ENCODE results near the gene C1orf21. TPM values are rescaled to one million over a fixed set of nuclear protein-coding genes. Genes with fewer than 3 reads are reported as not detected.

Gene C1orf21
- polyA plus RNA-seq, 3 donors from 2014 or later = 119 to 149 (median 130) TPM

DNA sequence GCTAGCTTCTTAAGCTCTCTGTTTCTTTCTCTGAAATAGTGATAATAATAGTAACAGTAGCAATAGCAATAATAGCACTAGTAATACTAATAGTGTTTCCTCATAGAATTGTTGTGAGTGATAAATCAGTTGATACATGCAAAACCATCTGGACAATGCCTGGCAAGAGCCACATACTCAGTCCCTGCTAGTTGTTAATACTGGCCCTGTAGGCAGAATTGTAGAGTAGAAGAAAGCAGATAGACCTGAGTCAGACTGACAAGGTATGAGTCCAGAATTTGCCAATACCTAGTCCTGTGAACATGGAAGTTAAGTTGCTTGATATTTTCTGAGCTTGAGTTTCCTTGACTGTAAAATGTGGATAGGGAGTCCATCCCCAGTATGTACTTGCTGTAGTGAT lies 171.9 kb downstream of the C1orf21 start:
- H3K9me3 Mint-ChIP-seq = no peaks in the 10 kb centered on the region

DNA sequence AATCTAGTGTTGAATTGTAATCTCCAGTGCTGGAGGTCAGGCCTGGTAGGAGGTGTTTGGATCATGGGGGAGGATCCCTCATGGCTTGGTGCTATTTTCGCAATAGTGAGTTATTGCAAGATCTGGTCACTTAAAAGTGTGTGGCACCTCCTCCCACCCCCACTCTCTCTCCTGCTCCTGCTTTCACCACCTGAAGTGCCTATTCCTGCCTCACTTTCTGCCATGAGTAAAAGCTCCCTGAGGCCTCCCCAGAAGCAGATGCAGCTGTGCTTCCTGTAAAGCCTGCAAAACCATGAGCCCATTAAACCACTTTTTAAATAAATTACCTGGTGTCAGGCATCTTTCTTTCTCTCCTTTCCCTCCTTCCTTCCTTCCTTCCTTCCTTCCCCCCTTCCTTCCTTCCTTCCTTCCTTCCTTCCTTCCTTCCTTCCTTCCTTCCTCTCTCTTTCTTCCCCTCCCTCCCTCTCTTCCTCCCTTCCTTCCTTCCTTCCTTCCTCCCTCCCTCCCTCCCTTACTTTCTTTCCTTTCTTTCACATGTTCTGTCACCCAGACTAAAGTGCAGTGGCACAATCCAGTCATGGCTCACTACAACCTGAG lies 172.4 kb downstream of the C1orf21 start:
- Mint-ChIP-seq H3K36me3 (no peaks in the 10 kb centered on the region), H3K9me3 (no peaks in the 10 kb centered on the region), H3K4me1 (peaks cover 82 to 92% of the 10 kb centered on the region in 2 donors), H3K27me3 (ENCODE audit: low read depth in 3 of 3) (peaks cover 0 to 2% (median 0%) of the 10 kb centered on the region in 3 donors), H3K27ac (peak overlapping the region in 5 of 6 donors; percentile 12 to 70 (median 43)), H3K4me3 (no peak overlapping the region)
- no peak for DNase-seq

More for the DNA sequence above, 171.9 kb downstream of the C1orf21 start:
- Mint-ChIP-seq H3K36me3 (peaks cover 0 to 1% (median 0%) of the 10 kb centered on the region in 3 donors), H3K27ac (peak overlapping the region; percentile 12 to 70 (median 34)), H3K4me1 (peaks cover 84 to 95% of the 10 kb centered on the region in 2 donors), H3K4me3 (no peak overlapping the region), H3K27me3 (ENCODE audit: low read depth in 3 of 3) (peaks cover 0 to 2% (median 0%) of the 10 kb centered on the region in 3 donors)
- DNase-seq = no peak

DNA sequence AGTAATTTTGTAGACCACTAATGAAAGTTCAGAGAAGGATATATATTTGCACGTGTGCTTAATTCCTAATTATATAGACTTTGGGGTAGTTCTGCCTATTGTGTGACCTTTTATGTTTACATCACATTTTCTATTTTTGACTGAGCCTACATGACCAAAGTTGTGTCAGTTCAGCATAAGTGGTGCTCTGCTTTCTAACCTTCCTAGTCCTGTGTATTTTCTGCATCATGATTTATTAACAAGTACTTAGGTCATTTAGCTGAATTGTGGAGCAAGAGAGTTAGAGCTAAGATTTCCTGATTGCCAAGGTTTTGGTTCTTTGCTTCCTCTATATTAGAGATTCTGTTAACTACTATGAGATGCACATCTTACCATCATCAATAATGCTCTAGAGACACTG lies 176.0 kb downstream of the C1orf21 start:
- Mint-ChIP-seq H3K27me3 (ENCODE audit: low read depth in 3 of 3) (peaks cover 0 to 3% (median 2%) of the 10 kb centered on the region in 3 donors), H3K4me1 (peaks cover 76 to 93% of the 10 kb centered on the region in 2 donors), H3K9me3 (no peaks in the 10 kb centered on the region), H3K27ac (peak overlapping the region in 3 of 6 donors; percentile 1 to 18 (median 8)), H3K4me3 (no peak overlapping the region), H3K36me3 (no peaks in the 10 kb centered on the region)
- DNase-seq = no peak

DNA sequence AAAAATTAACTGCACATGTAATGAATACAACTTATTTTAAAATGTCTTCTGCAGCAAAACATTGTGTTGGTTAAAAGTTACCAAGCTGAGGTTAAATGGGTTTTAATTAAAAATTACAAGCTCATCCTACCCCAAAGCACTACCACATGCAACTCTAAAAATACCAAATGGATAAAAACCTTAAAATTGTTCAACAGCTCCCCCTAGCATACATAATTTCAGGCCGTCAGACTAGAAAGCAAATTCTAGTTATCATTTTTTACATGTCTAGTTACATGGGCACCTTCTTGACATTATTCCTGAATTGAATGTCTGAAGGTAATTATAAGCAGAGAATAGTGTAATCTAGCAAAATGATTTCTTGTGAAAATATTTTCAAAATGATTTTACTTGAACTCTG lies 176.5 kb downstream of the C1orf21 start:
- Mint-ChIP-seq H3K9me3 (no peaks in the 10 kb centered on the region), H3K4me3 (no peak overlapping the region), H3K27ac (peak overlapping the region in 3 of 6 donors; percentile 1 to 18 (median 8)), H3K27me3 (ENCODE audit: low read depth in 3 of 3) (peaks cover 0 to 3% (median 2%) of the 10 kb centered on the region in 3 donors), H3K36me3 (no peaks in the 10 kb centered on the region), H3K4me1 (peaks cover 76 to 93% of the 10 kb centered on the region in 2 donors)
- peak in 1 of 3 donors; percentile 7 for DNase-seq

DNA sequence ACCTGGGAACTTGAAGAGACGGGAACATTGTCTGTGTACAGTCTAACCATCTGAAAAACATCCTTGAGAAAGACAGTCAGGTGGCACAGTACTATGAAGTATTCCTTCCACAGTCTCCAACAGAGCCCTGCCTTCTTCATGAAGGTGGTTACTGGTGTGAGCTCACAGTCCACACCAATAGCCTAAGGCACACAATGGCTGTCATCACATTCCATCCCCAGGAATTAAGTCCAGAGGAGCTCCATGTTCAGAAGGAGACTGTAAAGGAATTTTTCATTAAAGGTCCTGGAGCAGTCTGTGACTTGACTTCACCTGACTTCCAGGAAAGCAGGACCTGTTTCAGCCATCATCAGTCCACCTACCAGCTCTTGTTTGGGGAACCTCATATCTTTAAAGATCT lies 180.2 kb downstream of the C1orf21 start:
- H3K4me3 Mint-ChIP-seq = no peak overlapping the region
- H3K27ac Mint-ChIP-seq = peak overlapping the region in 3 of 6 donors; percentile 41 to 67 (median 63)
- H3K36me3 Mint-ChIP-seq = peaks cover 0 to 5% (median 1%) of the 10 kb centered on the region in 3 donors
- H3K4me1 Mint-ChIP-seq = peaks cover 65 to 90% of the 10 kb centered on the region in 2 donors
- no peak for DNase-seq
- no peaks in the 10 kb centered on the region for H3K9me3 Mint-ChIP-seq
- peaks cover 0 to 3% (median 0%) of the 10 kb centered on the region in 3 donors for H3K27me3 Mint-ChIP-seq (ENCODE audit: low read depth in 3 of 3)

DNA sequence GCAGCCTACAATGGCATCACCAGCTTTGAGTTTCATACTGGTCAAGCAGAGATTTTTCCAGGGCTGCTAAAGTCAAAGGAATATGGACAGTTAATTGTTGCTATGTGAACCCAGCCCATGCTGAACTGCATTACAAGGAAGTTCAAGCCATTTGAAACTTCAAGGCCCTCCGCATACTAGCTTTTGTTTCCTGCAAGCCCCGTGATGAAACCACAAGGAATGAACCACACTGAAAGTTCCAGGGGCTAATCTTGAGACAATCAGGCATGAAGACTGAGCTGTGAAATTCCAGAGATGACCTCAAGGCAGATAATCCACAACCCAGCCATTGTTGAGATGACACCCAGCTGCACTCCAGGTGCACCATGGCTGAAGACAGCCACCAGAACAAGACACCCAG lies 180.8 kb downstream of the C1orf21 start:
- peak overlapping the region in 5 of 6 donors; percentile 9 to 67 (median 59) for H3K27ac Mint-ChIP-seq
- peaks cover 0 to 5% (median 4%) of the 10 kb centered on the region in 3 donors for H3K36me3 Mint-ChIP-seq
- H3K4me1 Mint-ChIP-seq = peaks cover 63 to 88% of the 10 kb centered on the region in 2 donors
- H3K27me3 Mint-ChIP-seq (ENCODE audit: low read depth in 3 of 3) = peaks cover 0 to 3% (median 0%) of the 10 kb centered on the region in 3 donors
- H3K9me3 Mint-ChIP-seq = no peaks in the 10 kb centered on the region
- no peak for DNase-seq
- H3K4me3 Mint-ChIP-seq = peak overlapping the region in 4 of 5 donors; percentile 3 to 49 (median 32)

DNA sequence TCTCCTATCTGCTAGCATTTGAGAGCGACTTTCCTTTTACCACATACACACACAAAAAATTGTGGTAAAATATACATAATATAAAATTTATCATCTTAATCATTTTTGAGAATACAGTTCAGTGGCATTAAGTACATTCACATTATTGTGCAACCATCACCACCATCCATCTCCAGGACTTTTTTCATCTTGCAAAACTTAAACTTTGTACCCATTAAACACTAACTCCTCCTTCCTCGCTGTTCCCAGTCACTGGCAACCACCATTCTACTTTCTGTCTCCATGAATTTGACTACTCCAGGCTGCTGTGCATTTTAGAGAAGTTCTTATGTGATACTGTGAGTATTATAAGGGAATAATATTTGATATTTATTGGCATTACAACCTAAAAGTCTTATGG lies 181.3 kb downstream of the C1orf21 start:
- Mint-ChIP-seq H3K27ac (peak overlapping the region in 5 of 6 donors; percentile 9 to 67 (median 59)), H3K36me3 (peaks cover 0 to 5% (median 4%) of the 10 kb centered on the region in 3 donors), H3K4me3 (peak overlapping the region in 4 of 5 donors; percentile 3 to 49 (median 32)), H3K27me3 (ENCODE audit: low read depth in 3 of 3) (peaks cover 0 to 3% (median 0%) of the 10 kb centered on the region in 3 donors), H3K9me3 (no peaks in the 10 kb centered on the region), H3K4me1 (peaks cover 58 to 83% of the 10 kb centered on the region in 2 donors)
- no peak for DNase-seq

DNA sequence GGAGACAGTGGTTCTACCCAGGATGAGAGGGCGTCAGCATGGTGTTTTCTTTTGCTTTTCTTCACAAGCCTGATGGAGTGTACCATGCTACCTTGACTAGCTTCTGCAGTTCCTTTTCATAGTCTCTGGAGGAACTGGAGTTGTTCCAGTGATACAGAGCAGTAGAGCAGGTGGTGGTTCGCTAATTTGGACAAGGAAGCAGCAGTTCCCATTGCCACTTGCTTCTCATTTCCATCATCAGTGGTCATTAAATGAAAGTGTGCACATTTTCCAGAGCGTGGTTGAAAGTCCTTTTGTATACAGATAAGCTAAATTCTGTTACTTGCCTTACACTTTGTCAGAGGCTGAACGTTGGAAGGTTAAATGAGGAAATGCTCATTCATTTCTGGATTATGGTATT lies 182.3 kb downstream of the C1orf21 start:
- peaks cover 0 to 5% (median 4%) of the 10 kb centered on the region in 3 donors for H3K36me3 Mint-ChIP-seq
- H3K4me3 Mint-ChIP-seq = no peak overlapping the region
- peaks cover 0 to 3% (median 0%) of the 10 kb centered on the region in 3 donors for H3K27me3 Mint-ChIP-seq (ENCODE audit: low read depth in 3 of 3)
- H3K9me3 Mint-ChIP-seq = no peaks in the 10 kb centered on the region
- DNase-seq = no peak
- H3K27ac Mint-ChIP-seq = peak overlapping the region in 3 of 6 donors; percentile 54 to 68 (median 67)
- peaks cover 50 to 75% of the 10 kb centered on the region in 2 donors for H3K4me1 Mint-ChIP-seq

DNA sequence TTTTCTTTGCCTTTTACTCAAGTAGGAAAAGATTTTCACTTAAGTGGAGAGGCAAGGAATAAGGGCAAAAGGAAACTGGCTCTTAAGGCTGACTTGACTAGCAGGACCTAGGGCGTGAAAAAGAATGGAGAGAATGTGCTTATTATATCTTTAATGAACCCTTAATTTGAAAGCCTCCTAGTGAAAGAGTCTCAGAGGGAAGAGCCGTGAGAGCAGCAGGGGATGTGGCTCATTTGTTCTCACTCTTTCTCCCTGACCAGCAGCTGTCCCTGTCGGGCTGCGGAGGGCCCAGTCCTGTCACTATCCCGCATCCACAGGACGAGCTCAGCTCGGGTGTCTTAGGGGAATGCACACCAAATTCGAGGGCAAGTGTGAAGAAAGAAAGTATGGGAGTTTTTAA lies 187.8 kb downstream of the C1orf21 start:
- Mint-ChIP-seq H3K36me3 (peaks cover 0 to 7% (median 3%) of the 10 kb centered on the region in 3 donors), H3K27me3 (ENCODE audit: low read depth in 3 of 3) (peaks cover 0 to 3% (median 2%) of the 10 kb centered on the region in 3 donors), H3K4me3 (no peak overlapping the region), H3K4me1 (peaks cover 28 to 52% of the 10 kb centered on the region in 2 donors), H3K27ac (peak overlapping the region in 2 of 6 donors; percentile 4 to 5), H3K9me3 (no peaks in the 10 kb centered on the region)
- DNase-seq = no peak

DNA sequence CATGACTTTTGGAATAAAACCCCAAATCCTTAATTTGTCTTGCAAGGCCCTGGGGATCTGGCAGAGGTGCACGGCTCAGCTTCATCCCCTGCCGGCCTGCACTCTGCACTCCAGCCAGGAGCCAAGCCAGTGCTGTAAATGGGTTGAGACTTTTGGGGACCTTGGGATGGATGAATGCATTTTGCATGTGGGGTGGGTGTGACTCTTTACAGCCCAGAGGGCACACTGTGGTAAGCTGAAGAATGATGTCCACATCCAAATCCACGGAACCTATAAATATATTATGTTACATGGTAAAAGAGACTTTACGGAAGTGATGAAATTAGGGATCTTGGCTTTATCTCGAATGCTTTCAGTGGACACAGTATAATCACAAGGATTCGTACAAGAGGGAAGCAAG lies 190.0 kb downstream of the C1orf21 start:
- no peak overlapping the region for H3K4me3 Mint-ChIP-seq
- DNase-seq = no peak
- peak overlapping the region in 3 of 6 donors; percentile 21 to 43 (median 32) for H3K27ac Mint-ChIP-seq
- peaks cover 2 to 3% (median 2%) of the 10 kb centered on the region in 3 donors for H3K27me3 Mint-ChIP-seq (ENCODE audit: low read depth in 3 of 3)
- peaks cover 10 to 15% (median 10%) of the 10 kb centered on the region in 3 donors for H3K36me3 Mint-ChIP-seq
- peaks cover 32 to 51% of the 10 kb centered on the region in 2 donors for H3K4me1 Mint-ChIP-seq
- peaks cover 0 to 7% (median 3%) of the 10 kb centered on the region in 6 donors for H3K9me3 Mint-ChIP-seq

DNA sequence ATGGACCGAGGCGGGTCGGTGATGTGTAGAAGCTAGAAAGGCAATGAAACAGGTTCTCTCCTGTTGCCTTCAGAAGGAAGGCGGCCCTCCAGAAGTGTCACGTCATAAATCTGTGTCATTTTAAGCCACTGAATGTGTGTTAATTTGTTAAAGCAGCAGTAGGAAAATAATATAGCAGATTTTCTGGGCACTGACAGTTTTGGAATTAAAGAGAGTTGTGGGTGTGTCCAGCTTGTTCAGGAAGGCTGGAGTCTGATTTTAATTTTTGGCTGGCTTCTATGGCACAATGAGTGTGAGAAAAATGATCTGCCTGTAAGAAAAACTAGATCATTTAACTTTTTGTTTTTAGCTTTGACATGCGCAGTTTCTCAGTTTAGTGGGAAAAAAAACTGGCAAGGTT lies 190.5 kb downstream of the C1orf21 start:
- H3K36me3 Mint-ChIP-seq = peaks cover 10 to 13% (median 11%) of the 10 kb centered on the region in 3 donors
- peaks cover 0 to 7% (median 3%) of the 10 kb centered on the region in 6 donors for H3K9me3 Mint-ChIP-seq
- H3K27me3 Mint-ChIP-seq (ENCODE audit: low read depth in 3 of 3) = peaks cover 2 to 3% (median 2%) of the 10 kb centered on the region in 3 donors
- no peak overlapping the region for H3K4me3 Mint-ChIP-seq
- no peak for DNase-seq
- H3K4me1 Mint-ChIP-seq = peaks cover 34 to 51% of the 10 kb centered on the region in 2 donors
- peak overlapping the region in 2 of 6 donors; percentile 21 to 32 for H3K27ac Mint-ChIP-seq

DNA sequence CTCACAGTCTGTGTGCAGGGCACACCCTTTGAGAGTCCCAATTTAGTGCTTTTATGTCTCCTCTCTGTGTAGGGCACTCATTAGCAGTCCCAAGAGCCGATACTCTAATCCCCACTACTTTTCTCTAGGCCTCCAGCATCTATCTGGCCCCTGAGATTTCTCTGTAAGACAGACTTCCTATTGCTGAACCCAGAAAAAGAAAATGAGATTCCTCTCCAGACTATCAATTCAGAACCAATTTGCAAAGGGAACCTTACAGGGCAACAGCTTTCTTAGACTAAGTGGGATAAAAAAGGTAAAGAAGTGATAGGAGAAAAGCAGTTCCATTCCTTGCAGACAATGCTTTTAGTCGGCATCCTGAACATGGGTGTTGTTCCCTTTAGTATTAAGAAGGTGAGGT lies 195.6 kb downstream of the C1orf21 start:
- H3K36me3 Mint-ChIP-seq = peaks cover 7 to 13% (median 8%) of the 10 kb centered on the region in 3 donors
- peak overlapping the region in 2 of 6 donors; percentile 17 to 81 for H3K27ac Mint-ChIP-seq
- H3K9me3 Mint-ChIP-seq = peaks cover 0 to 7% (median 3%) of the 10 kb centered on the region in 6 donors
- H3K4me3 Mint-ChIP-seq = no peak overlapping the region
- peaks cover 46 to 71% of the 10 kb centered on the region in 2 donors for H3K4me1 Mint-ChIP-seq
- peaks cover 2 to 5% (median 3%) of the 10 kb centered on the region in 3 donors for H3K27me3 Mint-ChIP-seq (ENCODE audit: low read depth in 3 of 3)
- DNase-seq = no peak

DNA sequence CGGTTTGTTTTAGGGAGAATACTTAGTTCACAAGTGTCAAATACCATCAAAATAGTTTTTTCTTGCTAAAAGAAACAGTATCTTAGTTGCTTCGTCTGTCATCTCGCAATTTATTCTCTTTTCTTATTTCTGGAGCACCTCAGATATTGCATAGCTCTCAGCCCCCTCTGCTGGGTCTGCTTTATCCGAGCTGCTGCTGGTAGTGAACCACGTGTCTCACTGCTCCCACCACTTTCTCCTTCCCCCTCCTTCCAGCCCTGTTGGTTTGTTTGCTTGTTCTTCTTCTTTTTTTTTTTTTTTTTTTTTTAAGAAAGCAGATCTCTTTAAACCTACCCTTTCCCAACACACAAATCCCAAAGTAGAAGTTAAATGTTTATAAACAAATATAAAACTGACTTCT lies 197.0 kb downstream of the C1orf21 start:
- peaks cover 7 to 13% (median 8%) of the 10 kb centered on the region in 3 donors for H3K36me3 Mint-ChIP-seq
- DNase-seq = no peak
- peaks cover 0 to 7% (median 3%) of the 10 kb centered on the region in 6 donors for H3K9me3 Mint-ChIP-seq
- peaks cover 2 to 5% (median 3%) of the 10 kb centered on the region in 3 donors for H3K27me3 Mint-ChIP-seq (ENCODE audit: low read depth in 3 of 3)
- peaks cover 54 to 80% of the 10 kb centered on the region in 2 donors for H3K4me1 Mint-ChIP-seq
- H3K4me3 Mint-ChIP-seq = no peak overlapping the region
- H3K27ac Mint-ChIP-seq = peak overlapping the region in 3 of 6 donors; percentile 46 to 85 (median 67)

DNA sequence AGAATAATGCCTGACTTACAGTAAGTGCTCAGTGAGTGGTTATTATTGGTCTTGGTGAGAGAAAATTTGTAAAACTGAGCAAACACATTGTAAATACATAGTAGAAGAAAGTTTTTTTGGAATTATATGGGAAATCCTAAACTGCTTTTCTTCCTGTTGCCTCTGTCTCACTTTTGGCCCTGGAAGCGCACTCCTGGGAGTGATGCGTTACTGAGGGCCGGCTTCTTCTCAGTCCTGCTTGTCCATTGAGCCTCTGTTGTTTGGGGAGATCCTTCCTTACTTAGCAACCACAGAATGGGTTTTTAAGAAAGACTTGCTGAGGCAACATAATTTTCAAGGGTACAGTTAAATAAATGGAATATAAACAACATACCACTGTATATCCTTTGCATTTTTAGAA lies 201.9 kb downstream of the C1orf21 start:
- H3K4me1 Mint-ChIP-seq = peaks cover 41 to 59% of the 10 kb centered on the region in 2 donors
- no peaks in the 10 kb centered on the region for H3K9me3 Mint-ChIP-seq
- peaks cover 6 to 22% (median 8%) of the 10 kb centered on the region in 3 donors for H3K36me3 Mint-ChIP-seq
- no peak for DNase-seq
- peaks cover 2 to 3% (median 3%) of the 10 kb centered on the region in 3 donors for H3K27me3 Mint-ChIP-seq (ENCODE audit: low read depth in 3 of 3)
- H3K27ac Mint-ChIP-seq = no peak overlapping the region
- no peak overlapping the region for H3K4me3 Mint-ChIP-seq

All from immature natural killer cell (primary cell).